HFFc6 (cell line): Measurements from ENCODE around the gene SLC16A12. TPM values are rescaled to one million over a fixed set of nuclear protein-coding genes. Genes with fewer than 3 reads are reported as not detected.
"Not testable (repeated sequence)": the region's sequence is repeated elsewhere in the genome, so short reads cannot be mapped to it uniquely, and the experiment has no call there.

Experiments
- DNase-seq: peaks from one replicate; pipeline ENCODE4 v3.0.0-alpha.2; 2018
- H3K27ac Mint-ChIP-seq: 2 replicates; pipeline ENCODE4 v1.8.0; 2020; ENCODE audit warnings: mild to moderate bottlenecking, mixed read lengths
- H3K27me3 Mint-ChIP-seq: 2 replicates; pipeline ENCODE4 v1.8.0; 2021; ENCODE audit warnings: mild to moderate bottlenecking, moderate library complexity, mixed read lengths; ENCODE audit not compliant: insufficient read depth
- H3K36me3 Mint-ChIP-seq: 2 replicates; pipeline ENCODE4 v1.8.0; 2021; ENCODE audit warnings: low read depth, mixed read lengths
- H3K4me1 Mint-ChIP-seq: 2 replicates; pipeline ENCODE4 v1.8.0; 2020; ENCODE audit warnings: low read depth, mixed read lengths
- H3K4me3 Mint-ChIP-seq: 2 replicates; pipeline ENCODE4 v1.8.0; 2020; ENCODE audit warnings: mild to moderate bottlenecking, moderate library complexity, mixed read lengths
- H3K9me3 Mint-ChIP-seq: 2 replicates; pipeline ENCODE4 v1.8.0; 2020; ENCODE audit warnings: mild to moderate bottlenecking, mixed read lengths
- total RNA-seq, 6 experiments: library from RNA; stranded (reverse); fragmentation: NEBNext Ultra II Directional; extraction: Animal tissue kit (Norgen Biotek cat#: 25700); gene quantifications; 2 replicates in 1 of 6; 3 replicates in 5 of 6; pipeline ENCODE4 v1.2.3, GENCODE V29; 2021
- TF ChIP-seq, protein P1 (sequence below): fragments of 200-600 bp; sonication (generic); IDR thresholded peaks from 2 replicates; pipeline ENCODE4 v1.5.0; 2021; ENCODE audit warnings: antibody characterized with exemption, mild to moderate bottlenecking

The SLC16A12 gene
- total RNA-seq, 6 experiments from 2014 or later, result not detected

DNA sequence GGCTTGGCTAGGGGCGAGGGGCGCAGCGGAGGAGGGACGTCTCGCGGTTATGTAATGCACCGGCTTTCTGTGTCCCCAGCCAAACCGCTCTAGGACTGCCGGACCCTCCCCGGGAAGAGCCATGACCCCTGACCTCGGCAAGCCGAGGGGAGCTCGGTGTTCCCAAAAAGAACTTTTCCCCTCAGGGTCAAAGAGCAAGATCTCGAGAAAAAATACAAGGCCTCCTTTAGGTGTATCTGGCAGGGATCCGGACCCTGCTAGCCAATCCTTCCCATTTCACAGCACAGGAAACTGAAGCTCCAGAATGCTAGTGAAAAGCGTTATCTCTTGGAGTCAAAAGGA is 590 bp upstream of the SLC16A12 start:
- peaks cover 34% of the 10 kb centered on the region for H3K27me3 Mint-ChIP-seq
- H3K36me3 Mint-ChIP-seq, result peaks cover 4% of the 10 kb centered on the region
- no peak overlapping the region for H3K4me3 Mint-ChIP-seq
- no peak for DNase-seq
- no peak overlapping the region for H3K27ac Mint-ChIP-seq
- peaks cover 13% of the 10 kb centered on the region for H3K4me1 Mint-ChIP-seq
- no peaks in the 10 kb centered on the region for H3K9me3 Mint-ChIP-seq
- TF ChIP-seq, protein P1, sequence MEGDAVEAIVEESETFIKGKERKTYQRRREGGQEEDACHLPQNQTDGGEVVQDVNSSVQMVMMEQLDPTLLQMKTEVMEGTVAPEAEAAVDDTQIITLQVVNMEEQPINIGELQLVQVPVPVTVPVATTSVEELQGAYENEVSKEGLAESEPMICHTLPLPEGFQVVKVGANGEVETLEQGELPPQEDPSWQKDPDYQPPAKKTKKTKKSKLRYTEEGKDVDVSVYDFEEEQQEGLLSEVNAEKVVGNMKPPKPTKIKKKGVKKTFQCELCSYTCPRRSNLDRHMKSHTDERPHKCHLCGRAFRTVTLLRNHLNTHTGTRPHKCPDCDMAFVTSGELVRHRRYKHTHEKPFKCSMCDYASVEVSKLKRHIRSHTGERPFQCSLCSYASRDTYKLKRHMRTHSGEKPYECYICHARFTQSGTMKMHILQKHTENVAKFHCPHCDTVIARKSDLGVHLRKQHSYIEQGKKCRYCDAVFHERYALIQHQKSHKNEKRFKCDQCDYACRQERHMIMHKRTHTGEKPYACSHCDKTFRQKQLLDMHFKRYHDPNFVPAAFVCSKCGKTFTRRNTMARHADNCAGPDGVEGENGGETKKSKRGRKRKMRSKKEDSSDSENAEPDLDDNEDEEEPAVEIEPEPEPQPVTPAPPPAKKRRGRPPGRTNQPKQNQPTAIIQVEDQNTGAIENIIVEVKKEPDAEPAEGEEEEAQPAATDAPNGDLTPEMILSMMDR, result no peak

DNA sequence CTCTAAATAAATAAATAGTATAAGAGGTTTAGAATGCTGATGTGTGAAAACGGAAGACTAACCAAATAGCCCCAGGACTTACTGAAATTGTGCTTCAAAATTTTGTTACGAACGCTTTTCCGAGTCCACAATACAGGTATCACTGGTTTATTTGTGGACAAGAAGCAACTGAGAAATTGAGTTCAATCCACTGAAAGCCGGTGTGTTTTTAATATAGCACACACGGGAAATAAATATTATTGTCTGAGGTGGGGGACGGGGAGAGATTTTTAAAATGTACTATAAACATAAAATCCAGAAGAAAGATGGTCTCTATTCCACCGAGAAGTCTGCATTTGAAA is 598 bp downstream of the SLC16A12 start:
- Mint-ChIP-seq H3K36me3 (peaks cover 4% of the 10 kb centered on the region), H3K4me1 (peaks cover 18% of the 10 kb centered on the region), H3K4me3 (peak overlapping the region; percentile 56; the same call in 1 of the 2 replicates), H3K27ac (no peak overlapping the region), H3K9me3 (no peaks in the 10 kb centered on the region), H3K27me3 (peaks cover 31% of the 10 kb centered on the region)
- TF ChIP-seq, protein P1, result no peak
- no peak for DNase-seq

DNA sequence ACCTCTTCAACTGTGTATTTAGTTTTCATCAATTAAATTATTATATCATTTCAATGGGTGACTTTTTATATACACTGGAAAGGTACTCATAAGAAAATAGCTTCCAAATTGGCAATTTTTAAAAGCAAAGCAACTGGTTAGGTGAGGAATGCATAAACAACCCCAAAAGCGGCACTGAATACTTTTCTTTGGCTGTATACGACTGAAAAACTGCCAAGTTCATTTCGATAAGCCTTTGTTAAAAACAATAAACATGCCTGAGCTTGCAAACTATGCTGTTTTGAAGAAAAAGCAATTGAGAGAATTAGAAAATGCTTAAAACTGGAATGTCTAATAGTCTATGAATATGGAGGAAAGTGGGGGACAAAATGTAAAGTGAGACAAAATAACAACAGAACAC is 2.9 kb downstream of the SLC16A12 start:
- H3K4me1 Mint-ChIP-seq, result peaks cover 21% of the 10 kb centered on the region
- H3K4me3 Mint-ChIP-seq, result no peak overlapping the region
- no peak for DNase-seq
- H3K36me3 Mint-ChIP-seq, result peaks cover 4% of the 10 kb centered on the region
- H3K27ac Mint-ChIP-seq, result no peak overlapping the region
- no peaks in the 10 kb centered on the region for H3K9me3 Mint-ChIP-seq
- H3K27me3 Mint-ChIP-seq, result peaks cover 25% of the 10 kb centered on the region
- TF ChIP-seq, protein P1, result no peak

DNA sequence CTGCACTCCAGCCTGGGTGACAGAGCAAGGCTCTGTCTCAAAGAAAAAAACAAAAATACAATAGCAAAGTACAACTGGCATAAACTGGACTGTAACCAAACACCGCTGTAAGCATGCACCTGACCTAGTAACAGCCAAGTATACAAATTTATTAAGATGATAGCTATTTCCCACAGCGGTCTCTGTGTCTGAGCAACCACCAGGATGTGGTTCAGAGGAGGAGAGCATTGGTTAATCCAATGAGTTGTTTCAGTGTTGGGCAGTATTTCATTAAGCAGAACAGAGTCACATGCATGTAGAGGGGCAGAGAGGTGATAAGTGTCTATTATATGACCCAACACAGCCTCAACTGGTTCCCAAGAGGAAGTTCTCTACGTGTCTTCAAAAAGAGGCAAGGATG is 4.0 kb downstream of the SLC16A12 start:
- Mint-ChIP-seq H3K4me1 (peaks cover 21% of the 10 kb centered on the region), H3K36me3 (peaks cover 4% of the 10 kb centered on the region), H3K9me3 (no peaks in the 10 kb centered on the region), H3K27ac (no peak overlapping the region), H3K4me3 (no peak overlapping the region), H3K27me3 (peaks cover 21% of the 10 kb centered on the region)
- TF ChIP-seq, protein P1, result no peak
- DNase-seq, result no peak

DNA sequence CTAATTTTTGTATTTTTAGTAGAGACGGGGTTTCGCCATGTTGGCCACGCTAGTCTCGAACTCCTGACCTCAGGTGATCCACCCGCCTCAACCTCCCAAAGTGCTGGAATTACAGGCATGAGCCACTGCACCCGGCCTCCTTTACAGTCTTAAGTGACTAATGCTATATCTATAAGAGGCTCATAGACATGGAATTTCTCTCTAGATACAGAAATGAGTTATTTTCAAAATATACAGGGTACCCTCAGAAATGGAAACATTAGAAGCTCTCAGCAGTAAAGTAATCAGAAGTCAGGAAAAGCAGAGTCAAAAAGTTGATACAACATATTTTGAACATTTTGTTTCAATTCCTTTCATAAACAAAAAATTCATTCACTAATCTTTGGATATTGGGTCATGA is 5.7 kb downstream of the SLC16A12 start:
- not testable (repeated sequence) for H3K36me3 Mint-ChIP-seq, H3K27me3 Mint-ChIP-seq, H3K9me3 Mint-ChIP-seq, H3K4me3 Mint-ChIP-seq, DNase-seq, H3K27ac Mint-ChIP-seq
- H3K4me1 Mint-ChIP-seq, result peaks cover 17% of the 10 kb centered on the region

DNA sequence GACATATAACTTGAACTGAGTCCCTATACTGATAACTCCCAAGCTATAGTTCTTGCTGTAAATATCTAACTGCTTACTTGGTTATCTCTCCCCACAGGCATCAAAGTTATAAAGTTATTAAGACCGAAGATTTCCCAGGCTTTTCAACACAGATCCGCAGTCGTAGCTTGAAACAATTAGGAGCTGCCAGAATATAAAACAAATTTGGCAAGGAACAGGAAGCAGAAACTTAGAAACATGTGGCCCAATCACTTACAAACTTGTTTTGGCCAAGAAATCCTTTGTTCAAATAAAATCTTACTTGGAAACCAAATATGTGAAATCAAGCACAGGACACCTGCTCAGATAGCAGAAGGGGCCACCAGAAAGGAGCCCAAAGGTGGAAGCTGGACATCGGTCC is 9.0 kb downstream of the SLC16A12 start:
- H3K27ac Mint-ChIP-seq, result no peak overlapping the region
- H3K4me1 Mint-ChIP-seq, result peaks cover 16% of the 10 kb centered on the region
- no peaks in the 10 kb centered on the region for H3K36me3 Mint-ChIP-seq
- TF ChIP-seq, protein P1, result no peak
- no peaks in the 10 kb centered on the region for H3K9me3 Mint-ChIP-seq
- peaks cover 2% of the 10 kb centered on the region for H3K27me3 Mint-ChIP-seq
- no peak for DNase-seq
- H3K4me3 Mint-ChIP-seq, result no peak overlapping the region
